Suprapubic skin (tissue), 3 donors: ENCODE results near the gene MAPK11.

ENCODE experiments used
- POLR2A ChIP-seq, 2 donors: fragments of 450-650 bp; IDR thresholded peaks; one replicate each; pipeline ENCODE4 v1.6.1; 2017; ENCODE audit warnings: antibody characterized with exemption in 2 of 2, mild to moderate bottlenecking in 2 of 2, moderate library complexity in 2 of 2
- TF ChIP-seq, protein P1 (sequence below), 2 donors: fragments of 200-600 bp in 1 of 2; fragments of 450-650 bp in 1 of 2; sonication (generic) in 1 of 2; IDR thresholded peaks; one replicate each; pipeline ENCODE4 v1.5.1; 2016 to 2019; ENCODE audit warnings: antibody characterized with exemption in 2 of 2, mild to moderate bottlenecking in 1 of 2, moderate library complexity in 1 of 2

DNA sequence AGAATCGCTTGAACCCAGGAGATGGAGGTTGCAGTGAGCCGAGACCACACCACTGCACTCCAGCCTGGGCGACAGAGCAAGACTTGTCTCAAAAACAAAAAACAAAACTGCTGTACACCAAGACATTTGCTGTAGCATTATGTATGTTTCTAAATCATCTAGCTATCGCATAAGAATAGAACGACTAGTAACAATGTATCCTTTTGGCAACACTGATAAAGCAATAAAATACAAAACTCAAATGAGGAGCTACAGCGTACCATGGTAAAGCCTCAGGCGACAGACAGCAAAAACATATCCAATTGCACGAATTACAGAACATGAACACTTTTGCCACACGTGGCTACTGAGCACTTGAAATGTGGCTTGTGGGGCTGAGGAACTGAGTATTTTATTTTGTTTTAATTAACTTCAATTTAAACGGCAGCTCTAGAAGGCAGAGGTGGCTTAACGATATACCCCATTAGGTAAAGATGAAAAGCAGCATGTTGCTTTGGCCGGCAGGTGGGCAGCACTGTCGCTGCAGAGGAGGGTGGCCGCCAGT is 27.7 kb downstream of the MAPK11 start:
- TF ChIP-seq POLR2A (IDR thresholded peaks at IDR 0.05), result no peak
- TF ChIP-seq, protein P1, sequence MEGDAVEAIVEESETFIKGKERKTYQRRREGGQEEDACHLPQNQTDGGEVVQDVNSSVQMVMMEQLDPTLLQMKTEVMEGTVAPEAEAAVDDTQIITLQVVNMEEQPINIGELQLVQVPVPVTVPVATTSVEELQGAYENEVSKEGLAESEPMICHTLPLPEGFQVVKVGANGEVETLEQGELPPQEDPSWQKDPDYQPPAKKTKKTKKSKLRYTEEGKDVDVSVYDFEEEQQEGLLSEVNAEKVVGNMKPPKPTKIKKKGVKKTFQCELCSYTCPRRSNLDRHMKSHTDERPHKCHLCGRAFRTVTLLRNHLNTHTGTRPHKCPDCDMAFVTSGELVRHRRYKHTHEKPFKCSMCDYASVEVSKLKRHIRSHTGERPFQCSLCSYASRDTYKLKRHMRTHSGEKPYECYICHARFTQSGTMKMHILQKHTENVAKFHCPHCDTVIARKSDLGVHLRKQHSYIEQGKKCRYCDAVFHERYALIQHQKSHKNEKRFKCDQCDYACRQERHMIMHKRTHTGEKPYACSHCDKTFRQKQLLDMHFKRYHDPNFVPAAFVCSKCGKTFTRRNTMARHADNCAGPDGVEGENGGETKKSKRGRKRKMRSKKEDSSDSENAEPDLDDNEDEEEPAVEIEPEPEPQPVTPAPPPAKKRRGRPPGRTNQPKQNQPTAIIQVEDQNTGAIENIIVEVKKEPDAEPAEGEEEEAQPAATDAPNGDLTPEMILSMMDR (IDR thresholded peaks at IDR 0.05), result no peak
